Right lung (tissue), 5 donors: ENCODE results near the gene WDR37. TPM values are rescaled to one million over a fixed set of nuclear protein-coding genes. Genes with fewer than 3 reads are reported as not detected.
A peak's percentile ranks its signal among the peaks of the same experiment; 100 is the strongest.
"Not testable (repeated sequence)": the region's sequence is repeated elsewhere in the genome, so short reads cannot be mapped to it uniquely, and the experiment has no call there.

Source experiments
- DNase-seq, 2 donors: peaks; one replicate each; pipeline ENCODE4 v3.0.0-alpha.2; 2013
- polyA plus RNA-seq, 5 donors: library from polyadenylated mRNA; unstranded; fragments of 120-200 nt; gene quantifications; one replicate each; pipeline versions ENCODE4 v1.2.1 to v1.2.3, GENCODE V29; 2013; ENCODE audit warnings: inconsistent platforms in 1 of 5, low replicate concordance in 1 of 5; ENCODE audit not compliant: insufficient read length in 5 of 5, insufficient read depth in 1 of 5

The WDR37 gene
- polyA plus RNA-seq, 5 donors, result 15.4 to 18.8 (median 16.0) TPM

- no peak for DNase-seq
These were observed 96.4 kb downstream of the WDR37 start for GRCh38 chr10:1152386-1153250.

GRCh38 chr10:1153251-1153763 is 97.1 kb downstream of the WDR37 start:
- no peak for DNase-seq

GRCh38 chr10:1153805-1154351 is 97.7 kb downstream of the WDR37 start:
- no peak for DNase-seq

GRCh38 chr10:1154531-1155295 is 98.5 kb downstream of the WDR37 start:
- peak; percentile 28 to 37 for DNase-seq

- DNase-seq, result no peak
These were observed 99.8 kb downstream of the WDR37 start for GRCh38 chr10:1155791-1156615.

- no peak for DNase-seq
These were observed 100.4 kb downstream of the WDR37 start for GRCh38 chr10:1156616-1156886.

- DNase-seq, result no peak
These were observed 100.9 kb downstream of the WDR37 start for GRCh38 chr10:1156921-1157614.

- no peak for DNase-seq
These were observed 101.4 kb downstream of the WDR37 start for GRCh38 chr10:1157615-1157933.

GRCh38 chr10:1158066-1158465 is 101.9 kb downstream of the WDR37 start:
- no peak for DNase-seq

GRCh38 chr10:1158536-1158935 is 102.4 kb downstream of the WDR37 start:
- DNase-seq, result not testable (repeated sequence)

GRCh38 chr10:1159131-1160061 is 103.2 kb downstream of the WDR37 start:
- peak in 1 of 2 donors; percentile 32 for DNase-seq

- peak; percentile 20 to 24 for DNase-seq
These were observed 104.6 kb downstream of the WDR37 start for GRCh38 chr10:1160561-1161314.

- not testable (repeated sequence) for DNase-seq
These were observed 105.1 kb downstream of the WDR37 start for GRCh38 chr10:1161315-1161673.

- no peak for DNase-seq
These were observed 106.5 kb downstream of the WDR37 start for GRCh38 chr10:1162481-1163203.

GRCh38 chr10:1163204-1163660 is 107.0 kb downstream of the WDR37 start:
- no peak for DNase-seq

GRCh38 chr10:1163831-1164230 is 107.6 kb downstream of the WDR37 start:
- DNase-seq, result no peak

- no peak for DNase-seq
These were observed 110.1 kb downstream of the WDR37 start for GRCh38 chr10:1166101-1166827.

- DNase-seq, result no peak
These were observed 110.7 kb downstream of the WDR37 start for GRCh38 chr10:1166828-1167275.
